Upper lobe of left lung (tissue), 6 donors: ENCODE measurements around the gene CAMK2N2. TPM values are rescaled to one million over a fixed set of nuclear protein-coding genes. Genes with fewer than 3 reads are reported as not detected.

ENCODE experiments used
- ATAC-seq, 2 donors: fragments of 200-7000 bp; cut with Tn5 transposase; one replicate each; pipeline ENCODE4 v1.9.1; 2022; ENCODE audit warnings: mild to moderate bottlenecking in 2 of 2, moderate library complexity in 2 of 2; ENCODE audit not compliant: low FRiP score in 2 of 2
- DNase-seq, 2 donors: peaks; one replicate each; pipeline ENCODE4 v3.0.0-alpha.2; 2019 to 2020
- H3K27ac ChIP-seq, 4 donors: fragments of 200-600 bp; sonication (generic); one replicate each; pipeline ENCODE4 v1.5.1; 2016 to 2019
- H3K27me3 ChIP-seq, 4 donors: fragments of 200-600 bp; sonication (generic); one replicate each; pipeline ENCODE4 v1.5.1; 2017 to 2019
- H3K36me3 ChIP-seq, 4 donors: fragments of 200-600 bp; sonication (generic); one replicate each; pipeline ENCODE4 v1.5.1; 2016 to 2019
- H3K4me1 ChIP-seq, 4 donors: fragments of 200-600 bp; sonication (generic); one replicate each; pipeline ENCODE4 v1.5.1; 2018 to 2019
- H3K4me3 ChIP-seq, 4 donors: fragments of 200-600 bp; sonication (generic); one replicate each; pipeline ENCODE4 v1.5.1; 2017 to 2019; ENCODE audit warnings: mild to moderate bottlenecking in 2 of 4, moderate library complexity in 1 of 4
- H3K9me3 ChIP-seq, 4 donors: fragments of 200-600 bp; sonication (generic); one replicate each; pipeline ENCODE4 v1.5.1; 2018 to 2019
- CTCF ChIP-seq, 6 experiments: fragments of 450-650 bp in 4 of 6; fragments of 200-600 bp in 2 of 6; sonication (generic) in 2 of 6; IDR thresholded peaks; one replicate each; pipeline ENCODE4 v1.5.1; 2016 to 2019; ENCODE audit warnings: antibody characterized with exemption in 6 of 6
- EP300 ChIP-seq, 4 donors: sonication (generic); formaldehyde crosslinking; IDR thresholded peaks; one replicate each; pipeline ENCODE4 v1.5.1; 2017; ENCODE audit warnings: antibody characterized with exemption in 4 of 4, control low read depth in 2 of 4
- POLR2A ChIP-seq, 4 donors: fragments of 450-650 bp; IDR thresholded peaks; one replicate each; pipeline ENCODE4 v1.5.1; 2016 to 2017; ENCODE audit warnings: antibody characterized with exemption in 4 of 4, mild to moderate bottlenecking in 2 of 4
- POLR2AphosphoS5 ChIP-seq, 2 donors: sonication (generic); formaldehyde crosslinking; IDR thresholded peaks; one replicate each; pipeline ENCODE4 v1.5.1; 2017; ENCODE audit warnings: antibody characterized with exemption in 2 of 2
- WGBS, 2 donors: methylation state at CpG; one replicate each; pipeline ENCODE4 v1.1.5; 2017 to 2018; 5-methylcytosine and 5-hydroxymethylcytosine counted together
- total RNA-seq, 6 donors: library from RNA; depleted of rRNA in 4 of 6; stranded (reverse); fragments of >200 nt in 4 of 6; gene quantifications; one replicate each; pipeline versions ENCODE4 v1.1.0 to v1.2.1, GENCODE V29; 2016 to 2021
- donor health status: DM: no; HTN: no; CAD: no; lungs with moderate emphysema.
- donor health status: DM: no; HTN: yes; CAD: no; lungs with severe emphysema.

Gene CAMK2N2
- total RNA-seq, 6 donors from 2014 or later, result 0.26 to 0.44 TPM; not detected in 4

GRCh38 chr3:184249412-184250166 lies 11.8 kb downstream of the CAMK2N2 start, which contains the start of gene EEF1AKMT4:
EEF1AKMT4 (plus strand) TSS chr3:184249672; CDS start chr3:184249695, 23 bp downstream.
- Histone ChIP-seq H3K4me3 (peak within 1 kb of the TSS; percentile 73 to 94 (median 80)), H3K27me3 (no peaks in the 10 kb centered on the region), H3K27ac (peak within 1 kb of the TSS; percentile 84 to 91 (median 86)), H3K36me3 (peaks cover 3 to 11% (median 8%) of the 10 kb centered on the region in 4 donors), H3K4me1 (peaks cover 11 to 34% (median 17%) of the 10 kb centered on the region in 4 donors), H3K9me3 (no peaks in the 10 kb centered on the region)
- DNase-seq (peak; percentile 97 to 98), ATAC-seq (peak; percentile 99)
- TF ChIP-seq POLR2AphosphoS5 (IDR thresholded peaks at IDR 0.05) (peak; percentile 58 to 60), EP300 (IDR thresholded peaks at IDR 0.05) (no peak), POLR2A (IDR thresholded peaks at IDR 0.05) (peak in 1 of 4 donors; percentile 51), CTCF (IDR thresholded peaks at IDR 0.05) (peak; percentile 36 to 87 (median 64))
- 0% methylated on average over 11 to 49 of the region's 54 CpGs for WGBS, 2 donors

- H3K27ac ChIP-seq, result peak within 1 kb of the TSS; percentile 84 to 91 (median 86)
- H3K36me3 ChIP-seq, result peaks cover 6 to 20% (median 16%) of the 10 kb centered on the region in 4 donors
- ATAC-seq, result peak; percentile 93 to 94
- no peaks in the 10 kb centered on the region for H3K9me3 ChIP-seq
- no peaks in the 10 kb centered on the region for H3K27me3 ChIP-seq
- peak; percentile 80 to 93 for DNase-seq
- H3K4me3 ChIP-seq, result peak within 1 kb of the TSS; percentile 73 to 94 (median 80)
- TF ChIP-seq CTCF (IDR thresholded peaks at IDR 0.05) (peak in 2 of 6 experiments; percentile 7 to 25), POLR2AphosphoS5 (IDR thresholded peaks at IDR 0.05) (peak; percentile 73 to 75), POLR2A (IDR thresholded peaks at IDR 0.05) (peak in 2 of 4 donors; percentile 36 to 79), EP300 (IDR thresholded peaks at IDR 0.05) (no peak)
- WGBS, 2 donors, result 0% methylated on average over 21 to 43 of the region's 49 CpGs
- peaks cover 11 to 34% (median 17%) of the 10 kb centered on the region in 4 donors for H3K4me1 ChIP-seq
These were observed 12.6 kb downstream of the CAMK2N2 start, which contains the start of gene ALG3 for GRCh38 chr3:184248454-184249411. ALG3 (minus strand) TSS chr3:184248962; CDS start chr3:184248940, 22 bp downstream.

GRCh38 chr3:184242297-184242685 lies 19.1 kb downstream of the CAMK2N2 start:
- Histone ChIP-seq H3K4me3 (no peak overlapping the region), H3K9me3 (no peaks in the 10 kb centered on the region), H3K27me3 (no peaks in the 10 kb centered on the region), H3K27ac (no peak overlapping the region), H3K36me3 (peaks cover 16 to 39% (median 33%) of the 10 kb centered on the region in 4 donors), H3K4me1 (peaks cover 0 to 10% (median 3%) of the 10 kb centered on the region in 4 donors)
- no peak for TF ChIP-seq EP300 (IDR thresholded peaks at IDR 0.05)
- TF ChIP-seq POLR2AphosphoS5 (IDR thresholded peaks at IDR 0.05), result no peak
- DNase-seq, result no peak
- WGBS, 2 donors, result 87 to 90% methylated on average over 3 to 5 of the region's 5 CpGs
- no peak for ATAC-seq

GRCh38 chr3:184241447-184242296 lies 19.7 kb downstream of the CAMK2N2 start:
- 60% methylated on average over 42 of the region's 46 CpGs; no CpG with 5 or more reads in 1 of the 2 donors for WGBS, 2 donors
- peak in 1 of 4 donors; percentile 28 for TF ChIP-seq POLR2A (IDR thresholded peaks at IDR 0.05)
- no peak for TF ChIP-seq EP300 (IDR thresholded peaks at IDR 0.05)
- no peak for TF ChIP-seq POLR2AphosphoS5 (IDR thresholded peaks at IDR 0.05)
- TF ChIP-seq CTCF (IDR thresholded peaks at IDR 0.05), result peak in 5 of 6 experiments; percentile 18 to 73 (median 60)
- Histone ChIP-seq H3K4me1 (peaks cover 0 to 8% (median 2%) of the 10 kb centered on the region in 4 donors), H3K36me3 (peaks cover 16 to 39% (median 33%) of the 10 kb centered on the region in 4 donors), H3K9me3 (no peaks in the 10 kb centered on the region), H3K4me3 (peak overlapping the region in 3 of 4 donors; percentile 21 to 33 (median 24)), H3K27me3 (no peaks in the 10 kb centered on the region), H3K27ac (no peak overlapping the region)
- peak; percentile 53 to 74 for ATAC-seq
- DNase-seq, result peak; percentile 82 to 87
